Osteoblast (primary cell): ENCODE measurements around the gene COG5. TPM values are rescaled to one million over a fixed set of nuclear protein-coding genes. Genes with fewer than 3 reads are reported as not detected.
"Not testable (repeated sequence)": the region's sequence is repeated elsewhere in the genome, so short reads cannot be mapped to it uniquely, and the experiment has no call there.

ENCODE experiments used
- DNase-seq: peaks from one replicate; pipeline ENCODE4 v3.0.0; 2011; ENCODE audit warnings: low spot score, mixed read lengths; ENCODE audit not compliant: insufficient read length; ENCODE audit errors: missing footprints
- H2AFZ ChIP-seq: 2 replicates; pipeline ENCODE4 v1.6.0; 2011; ENCODE audit warnings: mild to moderate bottlenecking, low read length
- H3K27ac ChIP-seq: 2 replicates; pipeline ENCODE4 v1.5.1; 2011; ENCODE audit warnings: mild to moderate bottlenecking, low read depth, low read length, moderate library complexity
- H3K27me3 ChIP-seq: 2 replicates; pipeline ENCODE4 v1.6.0; 2012; ENCODE audit warnings: mild to moderate bottlenecking, control low read depth, inconsistent platforms, low read length, moderate library complexity; ENCODE audit not compliant: insufficient read depth
- H3K36me3 ChIP-seq: 2 replicates; pipeline ENCODE4 v1.5.1; 2011; ENCODE audit warnings: mild to moderate bottlenecking, low read length, control low read depth, moderate library complexity; ENCODE audit not compliant: insufficient read depth
- H3K4me1 ChIP-seq: 2 replicates; pipeline ENCODE4 v1.5.1; 2011; ENCODE audit warnings: mild to moderate bottlenecking, low read length, control low read depth, moderate library complexity; ENCODE audit not compliant: insufficient read depth
- H3K4me2 ChIP-seq: 2 replicates; pipeline ENCODE4 v1.6.0; 2011; ENCODE audit warnings: mild to moderate bottlenecking, low read length; ENCODE audit not compliant: insufficient read depth
- H3K4me3 ChIP-seq: fragments of 200-600 bp; sonication (generic); 3 replicates; pipeline ENCODE4 v1.5.1; 2012; ENCODE audit warnings: mild to moderate bottlenecking, low read length, inconsistent platforms; ENCODE audit not compliant: insufficient read depth
- H3K79me2 ChIP-seq: 2 replicates; pipeline ENCODE4 v1.6.0; 2012; ENCODE audit warnings: mild to moderate bottlenecking, low read length, control low read depth, inconsistent platforms; ENCODE audit not compliant: insufficient read depth
- H3K9me3 ChIP-seq: 2 replicates; pipeline ENCODE4 v1.5.1; 2011; ENCODE audit warnings: low read depth, low read length, control low read depth
- H4K20me1 ChIP-seq: 2 replicates; pipeline ENCODE4 v1.6.0; 2012; ENCODE audit warnings: mild to moderate bottlenecking, low read length, control low read depth; ENCODE audit not compliant: insufficient read depth
- CTCF ChIP-seq: IDR thresholded peaks from 2 replicates; pipeline ENCODE4 v1.5.1; 2011; ENCODE audit warnings: mild to moderate bottlenecking, low read depth, low read length, moderate library complexity; ENCODE audit errors: extremely low read depth
- total RNA-seq: library from RNA; depleted of rRNA; stranded (reverse); fragments of >200 nt; gene quantifications from 2 replicates; pipeline ENCODE4 v1.2.3, GENCODE V29; 2012

Gene COG5
- total RNA-seq, 1 donor: 29.7 TPM

GRCh38 chr7:107248551-107249316, 315.0 kb downstream of the COG5 start:
- no peaks in the 10 kb centered on the region for H3K9me3 ChIP-seq
- DNase-seq: no peak
- no peak overlapping the region for H3K4me2 ChIP-seq
- no peak overlapping the region for H3K27ac ChIP-seq
- no peaks in the 10 kb centered on the region for H3K27me3 ChIP-seq
- H2AFZ ChIP-seq: no peak overlapping the region
- no peak for TF ChIP-seq CTCF
- no peaks in the 10 kb centered on the region for H3K36me3 ChIP-seq
- no peak overlapping the region for H3K4me3 ChIP-seq
- H3K4me1 ChIP-seq: no peaks in the 10 kb centered on the region
- no peaks in the 10 kb centered on the region for H4K20me1 ChIP-seq
- H3K79me2 ChIP-seq: no peaks in the 10 kb centered on the region

DNA sequence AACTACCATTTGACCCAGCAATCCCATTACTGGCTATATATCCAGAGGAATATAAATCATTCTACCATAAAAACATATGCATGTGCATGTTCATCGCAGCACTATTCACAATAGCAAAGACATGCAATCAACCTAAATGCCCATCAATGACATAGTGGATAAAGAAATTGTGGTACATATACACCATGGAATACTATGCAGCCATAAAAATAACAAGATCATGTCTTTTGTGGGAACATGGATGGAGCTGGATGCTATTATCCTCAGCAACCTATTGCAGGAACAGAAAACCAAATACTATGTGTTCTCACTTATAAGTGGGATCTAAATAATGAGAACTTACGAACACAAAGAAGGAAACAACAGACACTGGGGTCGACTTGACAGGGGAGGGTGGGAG, 316.9 kb downstream of the COG5 start:
- H3K4me1 ChIP-seq, H4K20me1 ChIP-seq, H3K79me2 ChIP-seq, H3K9me3 ChIP-seq, H3K4me2 ChIP-seq, H2AFZ ChIP-seq, H3K27ac ChIP-seq, DNase-seq, H3K27me3 ChIP-seq, H3K36me3 ChIP-seq, H3K4me3 ChIP-seq: not testable (repeated sequence)

- H4K20me1 ChIP-seq: no peaks in the 10 kb centered on the region
- no peaks in the 10 kb centered on the region for H3K4me1 ChIP-seq
- no peak for TF ChIP-seq CTCF
- no peaks in the 10 kb centered on the region for H3K36me3 ChIP-seq
- no peak overlapping the region for H2AFZ ChIP-seq
- H3K4me2 ChIP-seq: no peak overlapping the region
- H3K4me3 ChIP-seq: no peak overlapping the region
- no peak for DNase-seq
- H3K79me2 ChIP-seq: no peaks in the 10 kb centered on the region
- no peaks in the 10 kb centered on the region for H3K9me3 ChIP-seq
- H3K27me3 ChIP-seq: no peaks in the 10 kb centered on the region
- H3K27ac ChIP-seq: no peak overlapping the region
Observed at GRCh38 chr7:107244613-107245012, 319.1 kb downstream of the COG5 start.

DNA sequence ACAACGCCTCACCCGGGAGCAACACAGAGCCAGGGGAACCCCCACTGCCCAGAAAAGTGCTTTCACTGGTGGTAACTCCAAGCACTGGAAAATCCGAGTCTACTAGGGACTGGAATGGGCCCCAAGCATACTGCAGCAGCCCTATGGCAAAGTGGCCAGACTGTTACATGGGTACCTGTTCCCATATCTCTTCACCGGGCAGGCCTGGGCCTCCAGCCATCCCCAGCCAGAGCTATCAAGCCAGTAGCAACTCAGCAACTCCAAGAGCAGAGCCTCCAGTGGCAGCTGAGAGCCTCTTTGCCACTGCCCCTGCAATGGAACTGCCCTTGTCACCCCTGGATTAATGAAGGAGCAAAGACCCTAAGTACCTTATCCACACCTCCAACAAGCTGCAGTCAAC, 321.5 kb downstream of the COG5 start:
- H3K4me3 ChIP-seq: no peak overlapping the region
- H3K4me1 ChIP-seq: no peaks in the 10 kb centered on the region
- no peaks in the 10 kb centered on the region for H3K9me3 ChIP-seq
- no peak overlapping the region for H3K4me2 ChIP-seq
- no peaks in the 10 kb centered on the region for H4K20me1 ChIP-seq
- H3K27ac ChIP-seq: no peak overlapping the region
- H3K36me3 ChIP-seq: no peaks in the 10 kb centered on the region
- no peaks in the 10 kb centered on the region for H3K27me3 ChIP-seq
- H2AFZ ChIP-seq: no peak overlapping the region
- DNase-seq: no peak
- TF ChIP-seq CTCF: no peak
- H3K79me2 ChIP-seq: no peaks in the 10 kb centered on the region
